Keratinocyte (primary cell): ENCODE results near the gene TMEM229B.

Experiments used
- CTCF ChIP-seq, 3 experiments: IDR thresholded peaks in 1 of 3; conservative IDR thresholded peaks in 1 of 3; optimal IDR thresholded peaks in 1 of 3; 2 replicates in 2 of 3; 3 replicates in 1 of 3; pipeline versions ENCODE3 to v1.5.1; 2011; ENCODE audit warnings: low read length in 3 of 3, mild to moderate bottlenecking in 3 of 3, moderate library complexity in 2 of 3, control low read depth in 1 of 3, inconsistent platforms in 1 of 3; ENCODE audit not compliant: insufficient read depth in 2 of 3; ENCODE audit errors: extremely low read depth in 1 of 3
- EZH2 ChIP-seq: IDR thresholded peaks from one replicate; pipeline ENCODE4 v1.6.1; 2012; ENCODE audit warnings: inconsistent platforms, mild to moderate bottlenecking, low read length, moderate library complexity

GRCh38 chr14:67469954-67470353 is 18.6 kb downstream of the TMEM229B start:
- TF ChIP-seq CTCF (optimal IDR thresholded peaks at IDR 0.05 in 1 of 3, IDR thresholded peaks at IDR 0.05 in 1 of 3, conservative IDR thresholded peaks at IDR 0.05 in 1 of 3; ENCODE audit: extremely low read depth in 1 of 3, insufficient read depth in 2 of 3, low read length in 3 of 3): no peak
- no peak for TF ChIP-seq EZH2
